IMR-90 (cell line): ENCODE data around the gene C17orf100. TPM values are rescaled to one million over a fixed set of nuclear protein-coding genes. Genes with fewer than 3 reads are reported as not detected.

Source experiments
- ATAC-seq: fragments of 200-7000 bp; cut with Tn5 transposase; 2 replicates; pipeline ENCODE4 v1.9.1; 2020; ENCODE audit warnings: low read depth, mild to moderate bottlenecking, moderate library complexity
- BruUV-seq: library from RNA; stranded (reverse); fragments of 400-500 nt; replicated peaks from 2 replicates; lab custom pipeline; 2021; lab: Mats Ljungman, UMichigan
- CTCF ChIA-PET: fragments of 300-600 bp; formaldehyde crosslinking; extraction: SDS; loops from one replicate; lab custom pipeline; 2021; ENCODE audit warnings: antibody characterized with exemption; lab: Yijun Ruan, JAX
- POLR2A ChIA-PET: fragments of 300-600 bp; sonication (Branson Sonifier 250); formaldehyde crosslinking; loops from one replicate; lab custom pipeline; 2022; ENCODE audit warnings: antibody characterized with exemption; ENCODE audit not compliant: unreplicated experiment; lab: Charles Lee
- DNase-seq: peaks from one replicate; pipeline ENCODE4 v3.0.0; 2013
- H2AFZ ChIP-seq: replicated peaks from 2 replicates; pipeline ENCODE3; 2013; ENCODE audit warnings: low read length, mild to moderate bottlenecking; ENCODE audit not compliant: poor library complexity
- H2AK5ac ChIP-seq: 2 replicates; pipeline ENCODE4 v1.6.1; 2013; ENCODE audit warnings: low read depth, low read length, inconsistent platforms
- H2AK9ac ChIP-seq: replicated peaks from 2 replicates; pipeline ENCODE3; 2013; ENCODE audit warnings: mild to moderate bottlenecking, low read depth, low read length, moderate library complexity; ENCODE audit not compliant: poor library complexity
- H2BK120ac ChIP-seq: 2 replicates; pipeline ENCODE4 v1.6.1; 2013; ENCODE audit warnings: low read depth, low read length, inconsistent platforms
- H2BK15ac ChIP-seq: 3 replicates; pipeline ENCODE4 v1.6.1; 2013; ENCODE audit warnings: low read depth, low read length, inconsistent platforms
- H2BK20ac ChIP-seq: 2 replicates; pipeline ENCODE4 v1.6.1; 2013; ENCODE audit warnings: low read depth, mild to moderate bottlenecking, inconsistent platforms, low read length, moderate library complexity
- H2BK5ac ChIP-seq: 2 replicates; pipeline ENCODE4 v1.6.1; 2013; ENCODE audit warnings: mild to moderate bottlenecking, low read depth, low read length, inconsistent platforms; ENCODE audit not compliant: poor library complexity, severe bottlenecking
- H3K14ac ChIP-seq: replicated peaks from 2 replicates; pipeline ENCODE4 v1.6.1; 2013; ENCODE audit warnings: low read depth, low read length, inconsistent platforms
- H3K18ac ChIP-seq: 2 replicates; pipeline ENCODE4 v1.6.1; 2013; ENCODE audit warnings: low read depth, low read length, control low read depth
- H3K23ac ChIP-seq: 2 replicates; pipeline ENCODE4 v1.6.1; 2013; ENCODE audit warnings: low read depth, low read length, inconsistent platforms
- H3K27ac ChIP-seq: 2 replicates; pipeline ENCODE4 v1.5.1; 2013; ENCODE audit warnings: mild to moderate bottlenecking, control low read depth, low read length; ENCODE audit not compliant: insufficient read depth
- H3K27me3 ChIP-seq: 2 replicates; pipeline ENCODE4 v1.6.1; 2013; ENCODE audit warnings: low read length; ENCODE audit not compliant: control insufficient read depth, insufficient read depth
- H3K36me3 ChIP-seq: 2 replicates; pipeline ENCODE4 v1.6.1; 2013; ENCODE audit warnings: low read length, mixed read lengths; ENCODE audit not compliant: control insufficient read depth, insufficient read depth
- H3K4ac ChIP-seq: 2 replicates; pipeline ENCODE4 v1.6.1; 2013; ENCODE audit warnings: low read depth, low read length, inconsistent platforms
- H3K4me1 ChIP-seq: 2 replicates; pipeline ENCODE4 v1.6.1; 2013; ENCODE audit warnings: low read length, mixed read lengths; ENCODE audit not compliant: control insufficient read depth, insufficient read depth
- H3K4me2 ChIP-seq: 2 replicates; pipeline ENCODE4 v1.6.1; 2013; ENCODE audit warnings: low read depth, mild to moderate bottlenecking, control low read depth, low read length, moderate library complexity
- H3K4me3 ChIP-seq: 2 replicates; pipeline ENCODE4 v1.5.1; 2013; ENCODE audit warnings: low read depth, mild to moderate bottlenecking, control low read depth, low read length, moderate library complexity; ENCODE audit not compliant: insufficient read depth
- H3K56ac ChIP-seq: 2 replicates; pipeline ENCODE4 v1.6.1; 2013; ENCODE audit warnings: low read length, inconsistent platforms; ENCODE audit not compliant: insufficient read depth; ENCODE audit errors: extremely low read depth
- H3K79me1 ChIP-seq, 2 experiments: 2 replicates each; pipeline ENCODE4 v1.6.1; 2013; ENCODE audit warnings: low read length in 2 of 2, inconsistent platforms in 1 of 2, low read depth in 1 of 2
- H3K9ac ChIP-seq: 2 replicates; pipeline ENCODE4 v1.6.1; 2013; ENCODE audit warnings: low read depth, low read length, control low read depth
- H3K9me1 ChIP-seq: 2 replicates; pipeline ENCODE4 v1.6.1; 2013; ENCODE audit warnings: low read length, inconsistent platforms; ENCODE audit not compliant: insufficient read depth
- H3K9me3 ChIP-seq: 2 replicates; pipeline ENCODE4 v1.6.1; 2013; ENCODE audit warnings: low read length; ENCODE audit not compliant: control insufficient read depth, insufficient read depth
- H4K20me1 ChIP-seq: 2 replicates; pipeline ENCODE4 v1.6.1; 2013; ENCODE audit warnings: low read length, inconsistent platforms; ENCODE audit not compliant: insufficient read depth
- H4K5ac ChIP-seq: 2 replicates; pipeline ENCODE4 v1.6.1; 2013; ENCODE audit warnings: mild to moderate bottlenecking, low read depth, low read length, control low read depth
- H4K8ac ChIP-seq, 2 experiments: 2 replicates each; pipeline ENCODE4 v1.6.1; 2013; ENCODE audit warnings: low read depth in 2 of 2, low read length in 2 of 2, control low read depth in 1 of 2, inconsistent platforms in 1 of 2
- H4K91ac ChIP-seq: 2 replicates; pipeline ENCODE4 v1.6.1; 2013; ENCODE audit warnings: low read depth, low read length, inconsistent platforms; ENCODE audit not compliant: insufficient read depth
- CEBPB ChIP-seq: IDR thresholded peaks from 2 replicates; pipeline ENCODE4 v1.6.1; 2012; ENCODE audit warnings: low read depth, low read length, improper control_type of control experiment
- CHD1 ChIP-seq: IDR thresholded peaks from 2 replicates; pipeline ENCODE4 v1.6.1; 2012; ENCODE audit warnings: low read depth, low read length, improper control_type of control experiment
- CTCF ChIP-seq: conservative IDR thresholded peaks from 2 replicates; pipeline ENCODE4 v1.5.1; 2012; ENCODE audit warnings: mild to moderate bottlenecking, low read depth, low read length, improper control_type of control experiment
- MAFK ChIP-seq: IDR thresholded peaks from 2 replicates; pipeline ENCODE4 v1.6.1; 2012; ENCODE audit warnings: low read depth, low read length, improper control_type of control experiment
- MXI1 ChIP-seq: IDR thresholded peaks from 2 replicates; pipeline ENCODE4 v1.6.1; 2012; ENCODE audit warnings: low read depth, mild to moderate bottlenecking, low read length, moderate library complexity, borderline replicate concordance
- NFE2L2 ChIP-seq: fragments of 150-350 bp; IDR thresholded peaks from 2 replicates; pipeline ENCODE4 v1.6.1; 2016; ENCODE audit warnings: low read depth, mild to moderate bottlenecking, low read length
- POLR2A ChIP-seq: IDR thresholded peaks from 2 replicates; pipeline ENCODE4 v1.6.1; 2012; ENCODE audit warnings: mild to moderate bottlenecking, low read depth, low read length
- RFX5 ChIP-seq: IDR thresholded peaks from 2 replicates; pipeline ENCODE4 v1.8.0; 2012; ENCODE audit warnings: low read depth, mild to moderate bottlenecking, low read length, moderate library complexity
- SMC3 ChIP-seq: fragments of 150-350 bp; IDR thresholded peaks from 2 replicates; pipeline ENCODE4 v1.6.1; 2016; ENCODE audit warnings: low read depth, mild to moderate bottlenecking, antibody characterized with exemption, low read length, moderate library complexity
- WGBS, 2 experiments: methylation state at CpG; one replicate each; pipeline versions ENCODE4 v1.1.5 to v1.1.7; 2013; ENCODE audit warnings: missing lambda C conversion rate in 2 of 2; ENCODE audit not compliant: insufficient read length in 1 of 2; ENCODE audit errors: extremely low coverage in 2 of 2; 5-methylcytosine and 5-hydroxymethylcytosine counted together
- dilution Hi-C: fragments of 300-500 bp; cut with HindIII; formaldehyde crosslinking; loops from one replicate; pipeline ENCODE4 v1.14.3; 2018; ENCODE audit warnings: low sequenced_read_pairs; ENCODE audit not compliant: unreplicated experiment
- in situ Hi-C: fragments of 300-500 bp; cut with MboI; formaldehyde crosslinking; loops from 3 replicates; pipeline ENCODE4 v1.14.3; 2019; ENCODE audit warnings: low sequenced_read_pairs, inconsistent platforms, mixed read lengths
- intact Hi-C: fragments of 100-400 bp; cut with micrococcal nuclease; formaldehyde crosslinking; loops from 2 replicates; pipeline ENCODE4 v1.10.0; 2022
- polyA plus RNA-seq, 3 experiments: library from polyadenylated mRNA; depleted of rRNA; stranded (reverse); fragments of >200 nt; gene quantifications; 2 replicates each; pipeline ENCODE4 v1.2.3, GENCODE V29; 2012; ENCODE audit warnings: low replicate concordance in 1 of 3
- total RNA-seq: library from RNA; depleted of rRNA; stranded (reverse); fragments of >200 nt; gene quantifications from 2 replicates; pipeline ENCODE4 v1.2.3, GENCODE V29; 2012

Gene C17orf100
- total and polyA plus RNA-seq, 2 of the 4 experiments (the other 2 are of a cell fraction): 0.18 to 1.8 TPM

DNA sequence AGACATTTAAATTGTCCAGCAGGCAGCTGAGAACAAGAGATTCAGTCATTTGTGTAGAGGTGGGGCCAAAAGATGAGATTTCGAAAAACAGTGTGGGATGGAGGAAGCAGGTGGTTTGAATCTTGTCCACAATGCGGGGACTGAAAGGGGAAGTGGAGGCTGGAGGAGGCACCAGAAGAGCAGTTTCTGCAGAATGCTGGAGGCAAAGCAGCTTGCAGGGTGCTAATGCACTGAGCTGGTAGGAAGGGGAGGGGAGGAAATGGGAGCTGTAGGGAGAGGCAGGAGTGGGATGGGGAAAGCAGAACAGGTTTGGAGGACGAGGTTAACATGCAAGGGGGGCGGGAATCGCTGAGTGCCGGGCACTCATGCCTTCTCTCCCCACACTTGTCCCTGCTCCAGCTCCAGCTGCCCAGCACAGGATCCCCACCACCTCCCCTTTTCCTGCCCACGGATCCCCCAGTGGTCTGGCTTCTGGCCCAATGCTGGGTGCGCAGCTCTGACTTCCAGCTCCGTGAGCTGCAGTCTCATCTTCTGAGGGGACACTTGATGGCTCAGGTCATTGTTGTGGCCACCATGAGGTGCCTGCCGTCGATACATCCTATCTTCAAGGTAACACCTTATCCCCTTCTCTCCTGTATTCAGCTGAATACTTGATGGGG, 9.4 kb downstream of the C17orf100 start:
- no peak for DNase-seq
- Histone ChIP-seq H4K5ac (no peak overlapping the region), H3K9ac (no peak overlapping the region), H3K27me3 (peaks cover 41% of the 10 kb centered on the region), H3K36me3 (no peaks in the 10 kb centered on the region), H3K79me1 (no peaks in the 10 kb centered on the region), H2AK5ac (no peak overlapping the region), H2AFZ (no peak overlapping the region), H4K8ac (no peak overlapping the region), H3K4ac (no peak overlapping the region), H2BK15ac (no peak overlapping the region), H3K9me1 (no peaks in the 10 kb centered on the region), H3K27ac (no peak overlapping the region), H3K4me3 (no peak overlapping the region), H3K9me3 (no peaks in the 10 kb centered on the region), H2AK9ac (no peak overlapping the region), H3K14ac (no peak overlapping the region), H4K91ac (no peak overlapping the region), H3K4me1 (no peaks in the 10 kb centered on the region), H2BK20ac (no peak overlapping the region), H3K56ac (no peak overlapping the region), H3K4me2 (no peak overlapping the region), H4K20me1 (no peaks in the 10 kb centered on the region), H2BK120ac (no peak overlapping the region), H3K18ac (no peak overlapping the region), H3K23ac (no peak overlapping the region), H2BK5ac (no peak overlapping the region)
- WGBS, 2 experiments: 54% methylated on average over 3 of the region's 11 CpGs; no CpG with 5 or more reads in 1 of the 2 experiments
- no peak for ATAC-seq
- BruUV-seq: no TSS peak
- CTCF ChIA-PET: interaction anchor here (0.5 kb wide), 1 partner anchor 229 kb away, joined by 3 read pairs; no protein-coding TSS in a partner anchor
- in situ Hi-C loops (loop anchor here (10.0 kb wide), 3 partner anchors 134 to 354 kb away; partner anchors contain the start of genes RNASEK and TEKT1), dilution Hi-C loops (no loop called here), intact Hi-C loops (loop anchor here (10.0 kb wide), 1 partner anchor 94 kb away; the partner anchor contains the start of gene XAF1)
- no peak for TF ChIP-seq POLR2A
- no peak for TF ChIP-seq RFX5
- no peak for TF ChIP-seq CEBPB
- no peak for TF ChIP-seq MAFK
- no peak for TF ChIP-seq MXI1
- TF ChIP-seq SMC3: no peak
- no peak for TF ChIP-seq CHD1
- TF ChIP-seq NFE2L2: no peak
- TF ChIP-seq CTCF: no peak
- POLR2A ChIA-PET: no interaction called here
